ENCODE results near the gene ZNF431. TPM values are rescaled to one million over a fixed set of nuclear protein-coding genes. Genes with fewer than 3 reads are reported as not detected.

Gene ZNF431
- total and polyA plus RNA-seq, 2 experiments from 2014 or later: 18.0 to 47.5 TPM

DNA sequence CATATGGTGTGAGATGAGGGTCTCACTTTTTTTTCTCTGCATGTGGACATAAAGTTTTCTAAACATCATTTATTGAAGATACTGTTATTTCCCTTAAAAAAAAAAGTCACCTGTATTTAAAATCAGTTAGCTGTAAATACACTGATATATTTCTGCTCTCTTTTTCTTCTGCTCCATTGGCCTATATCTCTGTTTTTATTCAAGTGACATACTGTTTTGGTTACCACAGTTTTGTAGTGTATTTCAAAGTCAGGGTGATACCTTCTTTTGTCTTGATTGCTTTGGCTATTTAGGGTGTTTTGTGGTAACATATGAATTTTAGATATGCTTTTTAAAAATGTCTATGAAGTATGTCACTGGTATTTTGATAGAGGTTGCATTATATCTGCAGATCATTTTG is 15.8 kb upstream of the ZNF431 start:
- Mint-ChIP-seq H3K4me3 (no peak overlapping the region), H3K4me1 (peaks cover 17% of the 10 kb centered on the region), H3K27me3 (ENCODE audit: insufficient read depth, low read depth, poor library complexity) (peaks cover 3% of the 10 kb centered on the region), H3K9me3 (peaks cover 6% of the 10 kb centered on the region; the same call in 2 of the 3 replicates), H3K36me3 (ENCODE audit: low read depth) (peaks cover 8% of the 10 kb centered on the region; the same call in 2 of the 3 replicates), H3K27ac (no peak overlapping the region)
- Histone ChIP-seq H4K20me1 (replicated peaks; ENCODE audit: insufficient read depth) (no peaks in the 10 kb centered on the region), H2AFZ (no peak overlapping the region), H3F3A (replicated peaks; ENCODE audit: low read depth) (no peaks in the 10 kb centered on the region), H3K27me3 (ENCODE audit: insufficient read depth) (no peaks in the 10 kb centered on the region), H3K4me2 (no peak overlapping the region), H3K79me2 (replicated peaks; ENCODE audit: insufficient read depth) (no peaks in the 10 kb centered on the region), H3K36me3 (ENCODE audit: insufficient read depth) (no peaks in the 10 kb centered on the region), H3K4me3 (no peak overlapping the region), H3K9me2 (ENCODE audit: insufficient read depth) (no peaks in the 10 kb centered on the region), H3K4me1 (ENCODE audit: insufficient read depth) (peaks cover 7% of the 10 kb centered on the region; the same call in 1 of the 2 replicates), H3K27ac (ENCODE audit: low read depth) (no peak overlapping the region)
- no peak for TF ChIP-seq JUNB (IDR thresholded peaks at IDR 0.05; ENCODE audit: unreplicated experiment)
- no peak for TF ChIP-seq STAT1 (IDR thresholded peaks at IDR 0.05; ENCODE audit: unreplicated experiment)
- TF ChIP-seq ETS1 (IDR thresholded peaks at IDR 0.05): no peak
- TF ChIP-seq, protein P1, sequence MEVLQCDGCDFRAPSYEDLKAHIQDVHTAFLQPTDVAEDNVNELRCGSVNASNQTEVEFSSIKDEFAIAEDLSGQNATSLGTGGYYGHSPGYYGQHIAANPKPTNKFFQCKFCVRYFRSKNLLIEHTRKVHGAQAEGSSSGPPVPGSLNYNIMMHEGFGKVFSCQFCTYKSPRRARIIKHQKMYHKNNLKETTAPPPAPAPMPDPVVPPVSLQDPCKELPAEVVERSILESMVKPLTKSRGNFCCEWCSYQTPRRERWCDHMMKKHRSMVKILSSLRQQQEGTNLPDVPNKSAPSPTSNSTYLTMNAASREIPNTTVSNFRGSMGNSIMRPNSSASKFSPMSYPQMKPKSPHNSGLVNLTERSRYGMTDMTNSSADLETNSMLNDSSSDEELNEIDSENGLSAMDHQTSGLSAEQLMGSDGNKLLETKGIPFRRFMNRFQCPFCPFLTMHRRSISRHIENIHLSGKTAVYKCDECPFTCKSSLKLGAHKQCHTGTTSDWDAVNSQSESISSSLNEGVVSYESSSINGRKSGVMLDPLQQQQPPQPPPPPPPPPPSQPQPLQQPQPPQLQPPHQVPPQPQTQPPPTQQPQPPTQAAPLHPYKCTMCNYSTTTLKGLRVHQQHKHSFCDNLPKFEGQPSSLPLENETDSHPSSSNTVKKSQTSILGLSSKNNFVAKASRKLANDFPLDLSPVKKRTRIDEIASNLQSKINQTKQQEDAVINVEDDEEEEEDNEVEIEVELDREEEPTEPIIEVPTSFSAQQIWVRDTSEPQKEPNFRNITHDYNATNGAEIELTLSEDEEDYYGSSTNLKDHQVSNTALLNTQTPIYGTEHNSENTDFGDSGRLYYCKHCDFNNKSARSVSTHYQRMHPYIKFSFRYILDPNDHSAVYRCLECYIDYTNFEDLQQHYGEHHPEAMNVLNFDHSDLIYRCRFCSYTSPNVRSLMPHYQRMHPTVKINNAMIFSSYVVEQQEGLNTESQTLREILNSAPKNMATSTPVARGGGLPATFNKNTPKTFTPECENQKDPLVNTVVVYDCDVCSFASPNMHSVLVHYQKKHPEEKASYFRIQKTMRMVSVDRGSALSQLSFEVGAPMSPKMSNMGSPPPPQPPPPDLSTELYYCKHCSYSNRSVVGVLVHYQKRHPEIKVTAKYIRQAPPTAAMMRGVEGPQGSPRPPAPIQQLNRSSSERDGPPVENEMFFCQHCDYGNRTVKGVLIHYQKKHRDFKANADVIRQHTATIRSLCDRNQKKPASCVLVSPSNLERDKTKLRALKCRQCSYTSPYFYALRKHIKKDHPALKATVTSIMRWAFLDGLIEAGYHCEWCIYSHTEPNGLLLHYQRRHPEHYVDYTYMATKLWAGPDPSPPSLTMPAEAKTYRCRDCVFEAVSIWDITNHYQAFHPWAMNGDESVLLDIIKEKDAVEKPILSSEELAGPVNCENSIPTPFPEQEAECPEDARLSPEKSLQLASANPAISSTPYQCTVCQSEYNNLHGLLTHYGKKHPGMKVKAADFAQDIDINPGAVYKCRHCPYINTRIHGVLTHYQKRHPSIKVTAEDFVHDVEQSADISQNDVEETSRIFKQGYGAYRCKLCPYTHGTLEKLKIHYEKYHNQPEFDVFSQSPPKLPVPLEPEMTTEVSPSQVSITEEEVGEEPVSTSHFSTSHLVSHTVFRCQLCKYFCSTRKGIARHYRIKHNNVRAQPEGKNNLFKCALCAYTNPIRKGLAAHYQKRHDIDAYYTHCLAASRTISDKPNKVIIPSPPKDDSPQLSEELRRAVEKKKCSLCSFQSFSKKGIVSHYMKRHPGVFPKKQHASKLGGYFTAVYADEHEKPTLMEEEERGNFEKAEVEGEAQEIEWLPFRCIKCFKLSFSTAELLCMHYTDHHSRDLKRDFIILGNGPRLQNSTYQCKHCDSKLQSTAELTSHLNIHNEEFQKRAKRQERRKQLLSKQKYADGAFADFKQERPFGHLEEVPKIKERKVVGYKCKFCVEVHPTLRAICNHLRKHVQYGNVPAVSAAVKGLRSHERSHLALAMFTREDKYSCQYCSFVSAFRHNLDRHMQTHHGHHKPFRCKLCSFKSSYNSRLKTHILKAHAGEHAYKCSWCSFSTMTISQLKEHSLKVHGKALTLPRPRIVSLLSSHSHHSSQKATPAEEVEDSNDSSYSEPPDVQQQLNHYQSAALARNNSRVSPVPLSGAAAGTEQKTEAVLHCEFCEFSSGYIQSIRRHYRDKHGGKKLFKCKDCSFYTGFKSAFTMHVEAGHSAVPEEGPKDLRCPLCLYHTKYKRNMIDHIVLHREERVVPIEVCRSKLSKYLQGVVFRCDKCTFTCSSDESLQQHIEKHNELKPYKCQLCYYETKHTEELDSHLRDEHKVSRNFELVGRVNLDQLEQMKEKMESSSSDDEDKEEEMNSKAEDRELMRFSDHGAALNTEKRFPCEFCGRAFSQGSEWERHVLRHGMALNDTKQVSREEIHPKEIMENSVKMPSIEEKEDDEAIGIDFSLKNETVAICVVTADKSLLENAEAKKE (CRISPR knock-in tag; IDR thresholded peaks at IDR 0.05): no peak
- ATAC-seq (no peak), DNase-seq (ENCODE audit: low spot score) (no peak)

DNA sequence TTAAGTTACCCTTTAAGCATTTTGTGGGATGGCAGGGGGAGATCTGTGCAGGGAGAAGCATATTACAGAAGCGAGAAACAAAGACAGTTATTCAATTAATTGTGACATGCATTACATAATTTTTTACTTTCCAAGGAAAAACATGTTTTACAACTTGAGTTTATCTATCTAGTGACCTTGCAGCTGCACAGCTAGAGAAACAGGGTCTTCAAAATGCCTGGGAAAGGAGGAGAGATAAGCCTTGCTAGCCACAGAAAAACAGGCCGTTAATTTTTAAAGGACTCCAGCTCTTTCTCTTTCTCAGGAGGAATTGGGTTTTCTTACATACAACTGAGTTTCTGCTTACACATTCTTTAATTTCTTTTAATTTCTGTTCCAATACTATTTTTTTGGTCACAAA is 14.8 kb upstream of the ZNF431 start:
- DNase-seq (ENCODE audit: low spot score) (no peak), ATAC-seq (no peak)
- Histone ChIP-seq H3K27me3 (ENCODE audit: insufficient read depth) (no peaks in the 10 kb centered on the region), H3K4me3 (no peak overlapping the region), H3K4me2 (no peak overlapping the region), H3F3A (replicated peaks; ENCODE audit: low read depth) (no peaks in the 10 kb centered on the region), H3K36me3 (ENCODE audit: insufficient read depth) (no peaks in the 10 kb centered on the region), H3K9me2 (ENCODE audit: insufficient read depth) (no peaks in the 10 kb centered on the region), H2AFZ (no peak overlapping the region), H3K27ac (ENCODE audit: low read depth) (no peak overlapping the region), H3K4me1 (ENCODE audit: insufficient read depth) (peaks cover 7% of the 10 kb centered on the region; the same call in 1 of the 2 replicates), H4K20me1 (replicated peaks; ENCODE audit: insufficient read depth) (no peaks in the 10 kb centered on the region), H3K79me2 (replicated peaks; ENCODE audit: insufficient read depth) (no peaks in the 10 kb centered on the region)
- Mint-ChIP-seq H3K27ac (no peak overlapping the region), H3K27me3 (ENCODE audit: insufficient read depth, low read depth, poor library complexity) (peaks cover 3% of the 10 kb centered on the region), H3K4me3 (no peak overlapping the region), H3K36me3 (ENCODE audit: low read depth) (peaks cover 7% of the 10 kb centered on the region; the same call in 2 of the 3 replicates), H3K4me1 (peaks cover 17% of the 10 kb centered on the region), H3K9me3 (peaks cover 6% of the 10 kb centered on the region; the same call in 2 of the 3 replicates)
- TF ChIP-seq POLR2AphosphoS5 (IDR thresholded peaks at IDR 0.05; ENCODE audit: low read depth) (no peak), REST (IDR thresholded peaks at IDR 0.05; ENCODE audit: unreplicated experiment) (no peak), EZH2phosphoT487 (IDR thresholded peaks at IDR 0.05; ENCODE audit: unreplicated experiment) (no peak), CREB1 (CRISPR knock-in tag; IDR thresholded peaks at IDR 0.05; ENCODE audit: low read depth) (no peak), ZNF114 (CRISPR knock-in tag; IDR thresholded peaks at IDR 0.05) (no peak)
- TF ChIP-seq, protein P2, sequence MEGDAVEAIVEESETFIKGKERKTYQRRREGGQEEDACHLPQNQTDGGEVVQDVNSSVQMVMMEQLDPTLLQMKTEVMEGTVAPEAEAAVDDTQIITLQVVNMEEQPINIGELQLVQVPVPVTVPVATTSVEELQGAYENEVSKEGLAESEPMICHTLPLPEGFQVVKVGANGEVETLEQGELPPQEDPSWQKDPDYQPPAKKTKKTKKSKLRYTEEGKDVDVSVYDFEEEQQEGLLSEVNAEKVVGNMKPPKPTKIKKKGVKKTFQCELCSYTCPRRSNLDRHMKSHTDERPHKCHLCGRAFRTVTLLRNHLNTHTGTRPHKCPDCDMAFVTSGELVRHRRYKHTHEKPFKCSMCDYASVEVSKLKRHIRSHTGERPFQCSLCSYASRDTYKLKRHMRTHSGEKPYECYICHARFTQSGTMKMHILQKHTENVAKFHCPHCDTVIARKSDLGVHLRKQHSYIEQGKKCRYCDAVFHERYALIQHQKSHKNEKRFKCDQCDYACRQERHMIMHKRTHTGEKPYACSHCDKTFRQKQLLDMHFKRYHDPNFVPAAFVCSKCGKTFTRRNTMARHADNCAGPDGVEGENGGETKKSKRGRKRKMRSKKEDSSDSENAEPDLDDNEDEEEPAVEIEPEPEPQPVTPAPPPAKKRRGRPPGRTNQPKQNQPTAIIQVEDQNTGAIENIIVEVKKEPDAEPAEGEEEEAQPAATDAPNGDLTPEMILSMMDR (conservative IDR thresholded peaks at IDR 0.05; ENCODE audit: low read depth in 2 of 2): no peak
